HL-60 (cell line): ENCODE results near the gene PNPLA1.

ENCODE experiments used
- DNase-seq, 2 experiments: peaks; one replicate each; pipeline ENCODE4 v3.0.0-alpha.2; 2010 to 2020; ENCODE audit warnings: low read depth in 1 of 2, low spot score in 1 of 2
- H3K27ac ChIP-seq: fragments of 250-450 bp; sonication (Bioruptor Pico); replicated peaks from 2 replicates; pipeline ENCODE4 v1.5.1; 2020; ENCODE audit warnings: mild to moderate bottlenecking, moderate library complexity
- H3K27me3 ChIP-seq: fragments of 250-450 bp; sonication (Bioruptor Pico); 2 replicates; pipeline ENCODE4 v1.5.1; 2021; ENCODE audit warnings: mild to moderate bottlenecking, moderate library complexity; ENCODE audit not compliant: insufficient read depth, poor library complexity, severe bottlenecking
- H3K4me3 ChIP-seq: replicated peaks from 2 replicates; pipeline ENCODE4 v1.5.1; 2011; ENCODE audit warnings: mild to moderate bottlenecking, control low read depth, low read length; ENCODE audit not compliant: insufficient read depth
- CTCF ChIP-seq: IDR thresholded peaks from one replicate; pipeline ENCODE4 v1.5.1; 2011; ENCODE audit warnings: low read length, control low read depth, inconsistent platforms; ENCODE audit not compliant: insufficient read depth
- GABPA ChIP-seq: IDR thresholded peaks from 2 replicates; pipeline ENCODE4 v1.6.1; 2012; ENCODE audit warnings: low read depth
- POLR2AphosphoS5 ChIP-seq: IDR thresholded peaks from 2 replicates; pipeline ENCODE4 v1.6.1; 2012; ENCODE audit warnings: low read depth
- REST ChIP-seq: IDR thresholded peaks from 2 replicates; pipeline ENCODE4 v1.6.1; 2012; ENCODE audit warnings: low read depth; ENCODE audit not compliant: insufficient replicate concordance
- SPI1 ChIP-seq: IDR thresholded peaks from 2 replicates; pipeline ENCODE4 v1.6.1; 2012; ENCODE audit warnings: low read depth, mild to moderate bottlenecking, borderline replicate concordance

The PNPLA1 gene

GRCh38 chr6:36266913-36267644 lies 2.8 kb upstream of the PNPLA1 start:
- Histone ChIP-seq H3K27ac (no peak overlapping the region), H3K4me3 (no peak overlapping the region), H3K27me3 (no peaks in the 10 kb centered on the region)
- no peak for DNase-seq
- no peak for TF ChIP-seq GABPA
- no peak for TF ChIP-seq CTCF
- TF ChIP-seq REST = no peak

- TF ChIP-seq GABPA = no peak
- TF ChIP-seq CTCF = no peak
- TF ChIP-seq SPI1 = no peak
- no peak for TF ChIP-seq REST
- TF ChIP-seq POLR2AphosphoS5 = no peak
- H3K27me3 ChIP-seq = no peaks in the 10 kb centered on the region
- no peak for DNase-seq
Observed at GRCh38 chr6:36267731-36268477, 2.0 kb upstream of the PNPLA1 start.

GRCh38 chr6:36268478-36269275 lies 1.2 kb upstream of the PNPLA1 start:
- Histone ChIP-seq H3K27me3 (no peaks in the 10 kb centered on the region), H3K4me3 (no peak overlapping the region), H3K27ac (no peak overlapping the region)
- DNase-seq = no peak
- TF ChIP-seq CTCF (no peak), GABPA (no peak), POLR2AphosphoS5 (no peak), REST (no peak), SPI1 (no peak)

More at GRCh38 chr6:36267731-36268477, 2.0 kb upstream of the PNPLA1 start:
- H3K27ac ChIP-seq = no peak overlapping the region
- H3K4me3 ChIP-seq = no peak overlapping the region
